Measurements from ENCODE around the gene VARS1. TPM values are rescaled to one million over a fixed set of nuclear protein-coding genes. Genes with fewer than 3 reads are reported as not detected.

Gene VARS1
- total and polyA plus RNA-seq, 2 of the 8 experiments (the other 6 are each of a cell fraction or from before 2014, with no cell fraction given) = 53.5 to 162 TPM

DNA sequence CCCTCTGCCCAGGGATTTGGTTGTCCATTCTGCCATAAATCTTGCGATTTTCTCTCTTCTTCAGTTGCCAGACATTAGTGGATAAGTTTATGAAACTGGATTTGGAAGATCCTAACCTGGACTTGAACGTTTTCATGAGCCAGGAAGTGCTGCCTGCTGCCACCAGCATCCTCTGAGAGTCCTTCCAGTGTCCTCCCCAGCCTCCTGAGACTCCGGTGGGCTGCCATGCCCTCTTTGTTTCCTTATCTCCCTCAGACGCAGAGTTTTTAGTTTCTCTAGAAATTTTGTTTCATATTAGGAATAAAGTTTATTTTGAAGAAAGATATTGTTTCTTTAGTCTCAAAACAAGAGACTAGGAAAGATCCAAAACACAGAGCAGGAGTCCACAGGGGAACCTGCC, 33.2 kb downstream of the VARS1 start, which contains the start of gene SAPCD1:
Gene SAPCD1, plus strand, starts transcription at position 301 of the 400 bp plus-strand sequence. CDS start 399 bp downstream, outside the sequence.
- Histone ChIP-seq H2BK12ac (ENCODE audit: low read depth, low read length) (no peak within 1 kb of the TSS), H3K27me3 (replicated peaks in 1 of 4; ENCODE audit: control insufficient read depth in 3 of 4, extremely low read depth in 1 of 4, insufficient read depth in 3 of 4, low read length in 3 of 4) (no peaks in the 10 kb centered on the region), H3K4ac (replicated peaks; ENCODE audit: insufficient read length, low read depth, low read length) (no peak within 1 kb of the TSS), H3K23ac (ENCODE audit: insufficient read length) (no peak within 1 kb of the TSS), H3K14ac (ENCODE audit: insufficient read length) (no peak within 1 kb of the TSS), H2AFZ (ENCODE audit: low read length) (no peak within 1 kb of the TSS), H2AK5ac (ENCODE audit: low read depth, low read length) (no peak within 1 kb of the TSS), H4K8ac (ENCODE audit: extremely low read depth, insufficient read depth, low read length) (no peak within 1 kb of the TSS; the same call in 1 of the 2 replicates), H3K36me3 (ENCODE audit: control insufficient read depth in 2 of 4, insufficient read depth in 4 of 4, low read length in 3 of 4) (peaks cover 0 to 16% (median 1%) of the 10 kb centered on the region in 4 experiments; a peak in 3 of 8 replicates), H3K56ac (replicated peaks; ENCODE audit: insufficient read length, low read depth, low read length) (no peak within 1 kb of the TSS), H3K9ac (replicated peaks in 1 of 4; ENCODE audit: extremely low read depth in 1 of 4, low read depth in 3 of 4, low read length in 3 of 4) (no peak within 1 kb of the TSS; a peak in 1 of 7 replicates), H4K20me1 (replicated peaks in 1 of 2; ENCODE audit: control insufficient read depth in 1 of 2, insufficient read depth in 2 of 2, low read length in 2 of 2) (no peaks in the 10 kb centered on the region), H3K9me3 (ENCODE audit: insufficient read depth in 2 of 2, low read depth in 1 of 2, low read length in 1 of 2) (no peaks in the 10 kb centered on the region), H3K18ac (ENCODE audit: extremely low read depth, low read length) (no peak within 1 kb of the TSS), H3K79me2 (ENCODE audit: control insufficient read depth in 1 of 2, insufficient read depth in 2 of 2, low read length in 2 of 2) (no peaks in the 10 kb centered on the region), H3K23me2 (ENCODE audit: low read depth, low read length) (peaks cover 3% of the 10 kb centered on the region; the same call in 1 of the 2 replicates), H2BK20ac (ENCODE audit: low read length) (no peak within 1 kb of the TSS), H4K91ac (replicated peaks; ENCODE audit: insufficient read length, low read length) (peak within 1 kb of the TSS; percentile 31), H4K5ac (ENCODE audit: insufficient read length, low read depth, low read length) (no peak within 1 kb of the TSS), H2BK15ac (ENCODE audit: low read length) (0 out of 2 replicates have a peak within 1 kb of the TSS, but pooled peaks have one; percentile 12), H3K4me2 (ENCODE audit: insufficient read depth in 1 of 2, low read depth in 2 of 2, low read length in 2 of 2) (peak within 1 kb of the TSS in 1 of 2 experiments; percentile 6; a peak in 1 of 4 replicates), H2BK5ac (ENCODE audit: low read depth, low read length) (peak within 1 kb of the TSS; percentile 20; the same call in 1 of the 2 replicates), H3K4me3 (ENCODE audit: extremely low read depth in 1 of 4, insufficient read depth in 2 of 4, low read depth in 3 of 4, low read length in 4 of 4) (no peak within 1 kb of the TSS), H3K4me1 (replicated peaks in 1 of 4; ENCODE audit: control insufficient read depth in 3 of 4, insufficient read depth in 4 of 4, low read length in 3 of 4) (peaks cover 0 to 9% (median under 1%) of the 10 kb centered on the region in 4 experiments; a peak in 4 of 7 replicates), H3K27ac (ENCODE audit: low read depth, low read length) (0 out of 2 replicates have a peak within 1 kb of the TSS, but pooled peaks have one; percentile 32), H2BK120ac (replicated peaks; ENCODE audit: low read depth, low read length) (no peak within 1 kb of the TSS), H3K79me1 (ENCODE audit: low read depth, low read length) (no peaks in the 10 kb centered on the region)
- no peak for DNase-seq (ENCODE audit: low read depth in 1 of 2, low spot score in 2 of 2)
- 86% methylated on average over 4 of the region's 4 CpGs; no CpG with 5 or more reads in 1 of the 2 experiments for WGBS, 2 experiments (ENCODE audit: extremely low coverage in 1 of 2, insufficient coverage in 1 of 2, insufficient read length in 1 of 2, insufficient replicate concordance in 2 of 2, low coverage in 1 of 2, low lambda C conversion rate in 2 of 2, missing lambda C conversion rate in 1 of 2)
- POLR2A ChIA-PET (ENCODE audit: partially characterized antibody) = interaction anchor here (0.6 to 6.3 kb wide), 6 partner anchors 9 to 59 kb away, joined by 3 to 38 read pairs (median 7); partner anchors contain the start of genes ABHD16A, CLIC1 and MSH5
- CTCF ChIA-PET (ENCODE audit: partially characterized antibody) = interaction anchor here (1.3 to 1.6 kb wide), 4 partner anchors 11 to 29 kb away, joined by 3 to 4 read pairs (median 3); no protein-coding TSS in a partner anchor
- FAIRE-seq = no peak
- TF ChIP-seq JUND (IDR thresholded peaks at IDR 0.05; ENCODE audit: low read length) = no peak
- no peak for TF ChIP-seq EP300 (IDR thresholded peaks at IDR 0.05; ENCODE audit: borderline replicate concordance in 1 of 2, low read depth in 2 of 2, low read length in 2 of 2)
- TF ChIP-seq JUN (IDR thresholded peaks at IDR 0.05; ENCODE audit: low read depth, low read length) = no peak
- TF ChIP-seq CBX8 (IDR thresholded peaks at IDR 0.05; ENCODE audit: borderline replicate concordance, low read depth, low read length) = no peak
- no peak for TF ChIP-seq HDAC2 (IDR thresholded peaks at IDR 0.05; ENCODE audit: borderline replicate concordance in 1 of 2, low read depth in 2 of 2, low read length in 2 of 2)
- no peak for TF ChIP-seq USF2 (IDR thresholded peaks at IDR 0.05; ENCODE audit: low read length)
- TF ChIP-seq CHD2 (IDR thresholded peaks at IDR 0.05; ENCODE audit: low read length) = no peak
- TF ChIP-seq SUZ12 (IDR thresholded peaks at IDR 0.05; ENCODE audit: low read length) = no peak
